Peyer's patch (tissue), 4 donors: ENCODE data around the gene CSF3R. TPM values are rescaled to one million over a fixed set of nuclear protein-coding genes. Genes with fewer than 3 reads are reported as not detected.

Experiments used
- DNase-seq, 3 donors: peaks; one replicate each; pipeline ENCODE4 v3.0.0-alpha.2; 2017 to 2019
- H3K27ac ChIP-seq, 4 donors: fragments of 200-600 bp; sonication (generic); one replicate each; pipeline ENCODE4 v1.5.1; 2016 to 2019
- H3K27me3 ChIP-seq, 2 donors: fragments of 200-600 bp; sonication (generic); one replicate each; pipeline ENCODE4 v1.5.1; 2019
- H3K36me3 ChIP-seq, 3 donors: fragments of 200-600 bp; sonication (generic); one replicate each; pipeline ENCODE4 v1.5.1; 2016 to 2019
- H3K4me1 ChIP-seq, 4 donors: fragments of 200-600 bp; sonication (generic); one replicate each; pipeline ENCODE4 v1.5.1; 2016 to 2019
- H3K4me3 ChIP-seq, 4 donors: fragments of 200-600 bp; sonication (generic); 1 replicate in 3 of 4; 2 replicates in 1 of 4; pipeline ENCODE4 v1.5.1; 2016 to 2019; ENCODE audit warnings: mild to moderate bottlenecking in 1 of 4
- H3K9me3 ChIP-seq, 4 donors: fragments of 200-600 bp; sonication (generic); one replicate each; pipeline ENCODE4 v1.5.1; 2016 to 2019; ENCODE audit warnings: mild to moderate bottlenecking in 1 of 4
- CTCF ChIP-seq, 6 experiments: fragments of 450-650 bp in 4 of 6; fragments of 200-600 bp in 2 of 6; sonication (generic) in 1 of 6; IDR thresholded peaks; one replicate each; pipeline ENCODE4 v1.5.1; 2017 to 2019; ENCODE audit warnings: antibody characterized with exemption in 6 of 6, mild to moderate bottlenecking in 3 of 6, moderate library complexity in 1 of 6
- POLR2A ChIP-seq, 2 donors: fragments of 450-650 bp; IDR thresholded peaks; one replicate each; pipeline ENCODE4 v1.5.1; 2017; ENCODE audit warnings: antibody characterized with exemption in 2 of 2, mild to moderate bottlenecking in 2 of 2, moderate library complexity in 2 of 2
- total RNA-seq, 4 donors: library from RNA; depleted of rRNA; stranded (reverse); fragments of >200 nt; gene quantifications; one replicate each; pipeline ENCODE4 v1.1.0, GENCODE V29; 2016

Gene CSF3R
- total RNA-seq, 4 donors from 2014 or later: 1.6 to 41.3 (median 4.2) TPM

GRCh38 chr1:36425791-36426190 lies 56.9 kb downstream of the CSF3R start:
- Histone ChIP-seq H3K4me3 (no peak overlapping the region), H3K9me3 (no peaks in the 10 kb centered on the region), H3K36me3 (no peaks in the 10 kb centered on the region), H3K4me1 (no peaks in the 10 kb centered on the region), H3K27ac (no peak overlapping the region), H3K27me3 (no peaks in the 10 kb centered on the region)
- TF ChIP-seq CTCF (IDR thresholded peaks at IDR 0.05): no peak
- TF ChIP-seq POLR2A (IDR thresholded peaks at IDR 0.05): no peak
- DNase-seq: no peak

GRCh38 chr1:36421649-36422048 lies 61.1 kb downstream of the CSF3R start:
- Histone ChIP-seq H3K4me3 (no peak overlapping the region), H3K27me3 (no peaks in the 10 kb centered on the region), H3K9me3 (no peaks in the 10 kb centered on the region), H3K27ac (no peak overlapping the region), H3K36me3 (no peaks in the 10 kb centered on the region), H3K4me1 (no peaks in the 10 kb centered on the region)
- TF ChIP-seq CTCF (IDR thresholded peaks at IDR 0.05) (no peak), POLR2A (IDR thresholded peaks at IDR 0.05) (no peak)
- DNase-seq: no peak

DNA sequence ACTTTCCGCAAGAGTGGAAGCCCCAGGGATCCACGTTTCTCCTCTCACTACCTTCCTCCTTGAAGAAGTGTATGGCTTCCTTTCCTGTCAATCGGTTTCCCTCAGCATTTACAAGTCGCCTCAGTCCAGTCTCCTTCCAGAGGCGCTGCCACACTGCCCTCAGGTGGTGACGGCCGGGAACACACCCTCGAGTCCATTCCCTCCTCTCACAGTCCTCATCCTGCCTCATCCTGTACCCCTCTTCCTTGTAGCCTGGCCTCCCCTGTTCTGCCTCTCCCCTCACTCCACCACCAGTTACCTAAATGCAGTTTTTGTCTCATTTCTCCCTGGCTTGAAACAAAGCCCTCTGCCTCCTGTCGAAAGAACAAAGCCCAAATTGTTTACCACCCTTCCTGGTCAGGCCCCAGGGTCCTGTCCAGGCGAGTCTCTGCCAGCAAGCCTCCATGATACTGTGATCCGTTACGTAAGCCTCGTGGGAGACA lies 61.8 kb downstream of the CSF3R start:
- Histone ChIP-seq H3K4me3 (no peak overlapping the region), H3K9me3 (no peaks in the 10 kb centered on the region), H3K36me3 (no peaks in the 10 kb centered on the region), H3K4me1 (no peaks in the 10 kb centered on the region), H3K27ac (peak overlapping the region in 1 of 4 donors; percentile 11), H3K27me3 (no peaks in the 10 kb centered on the region)
- TF ChIP-seq CTCF (IDR thresholded peaks at IDR 0.05) (peak; percentile 78 to 93 (median 92)), POLR2A (IDR thresholded peaks at IDR 0.05) (no peak)
- DNase-seq: peak; percentile 83 to 97 (median 92)

- peak overlapping the region in 1 of 4 donors; percentile 11 for H3K27ac ChIP-seq
- H3K27me3 ChIP-seq: no peaks in the 10 kb centered on the region
- H3K9me3 ChIP-seq: no peaks in the 10 kb centered on the region
- no peak for DNase-seq
- no peaks in the 10 kb centered on the region for H3K4me1 ChIP-seq
- H3K4me3 ChIP-seq: no peak overlapping the region
- no peaks in the 10 kb centered on the region for H3K36me3 ChIP-seq
- TF ChIP-seq POLR2A (IDR thresholded peaks at IDR 0.05): no peak
- no peak for TF ChIP-seq CTCF (IDR thresholded peaks at IDR 0.05)
Measured at GRCh38 chr1:36420409-36420808, 62.3 kb downstream of the CSF3R start.

GRCh38 chr1:36419569-36419968 lies 63.1 kb downstream of the CSF3R start:
- DNase-seq: no peak
- no peaks in the 10 kb centered on the region for H3K36me3 ChIP-seq
- H3K27me3 ChIP-seq: no peaks in the 10 kb centered on the region
- H3K27ac ChIP-seq: no peak overlapping the region
- H3K4me3 ChIP-seq: no peak overlapping the region
- H3K4me1 ChIP-seq: no peaks in the 10 kb centered on the region
- no peaks in the 10 kb centered on the region for H3K9me3 ChIP-seq
- TF ChIP-seq CTCF (IDR thresholded peaks at IDR 0.05): no peak
- TF ChIP-seq POLR2A (IDR thresholded peaks at IDR 0.05): no peak

GRCh38 chr1:36419140-36419539 lies 63.6 kb downstream of the CSF3R start:
- no peak for DNase-seq
- Histone ChIP-seq H3K27ac (no peak overlapping the region), H3K9me3 (no peaks in the 10 kb centered on the region), H3K4me1 (no peaks in the 10 kb centered on the region), H3K36me3 (no peaks in the 10 kb centered on the region), H3K4me3 (no peak overlapping the region), H3K27me3 (no peaks in the 10 kb centered on the region)
- TF ChIP-seq CTCF (IDR thresholded peaks at IDR 0.05): no peak
- no peak for TF ChIP-seq POLR2A (IDR thresholded peaks at IDR 0.05)
